ENCODE measurements around the gene SLC2A9. TPM values are rescaled to one million over a fixed set of nuclear protein-coding genes. Genes with fewer than 3 reads are reported as not detected.

The SLC2A9 gene
- polyA plus RNA-seq, 4 donors = 9.2 to 10.6 (median 10.3) TPM

Other genes starting within 250 kb of the SLC2A9 start
- under 1 TPM; 0.53 to 0.73 (median 0.65) TPM for gene DRD5, start 239.9 kb downstream of the SLC2A9 start, polyA plus RNA-seq (ENCODE audit: insufficient read length in 4 of 4)
- 100 to 1,000 TPM; 180 to 224 (median 194) TPM for gene WDR1, start 95.3 kb upstream of the SLC2A9 start, polyA plus RNA-seq (ENCODE audit: insufficient read length in 4 of 4)

Measured in right renal pelvis (tissue), 4 donors.